Hepatocyte (in vitro differentiated cells): Measurements from ENCODE around the gene PRAMEF20.
"Not testable (repeated sequence)": the region's sequence is repeated elsewhere in the genome, so short reads cannot be mapped to it uniquely, and the experiment has no call there.

Source experiments
- EZH2phosphoT487 ChIP-seq: fragments of 200-600 bp; sonication (generic); IDR thresholded peaks from one replicate; pipeline ENCODE4 v1.6.1; 2018; ENCODE audit warnings: antibody characterized with exemption, mild to moderate bottlenecking, low read depth, moderate library complexity; ENCODE audit not compliant: unreplicated experiment, severe bottlenecking
- TF ChIP-seq, protein P1 (sequence below): fragments of 200-600 bp; sonication (generic); IDR thresholded peaks from 2 replicates; pipeline ENCODE4 v1.5.1; 2016; ENCODE audit warnings: antibody characterized with exemption, mild to moderate bottlenecking; ENCODE audit not compliant: poor library complexity

DNA sequence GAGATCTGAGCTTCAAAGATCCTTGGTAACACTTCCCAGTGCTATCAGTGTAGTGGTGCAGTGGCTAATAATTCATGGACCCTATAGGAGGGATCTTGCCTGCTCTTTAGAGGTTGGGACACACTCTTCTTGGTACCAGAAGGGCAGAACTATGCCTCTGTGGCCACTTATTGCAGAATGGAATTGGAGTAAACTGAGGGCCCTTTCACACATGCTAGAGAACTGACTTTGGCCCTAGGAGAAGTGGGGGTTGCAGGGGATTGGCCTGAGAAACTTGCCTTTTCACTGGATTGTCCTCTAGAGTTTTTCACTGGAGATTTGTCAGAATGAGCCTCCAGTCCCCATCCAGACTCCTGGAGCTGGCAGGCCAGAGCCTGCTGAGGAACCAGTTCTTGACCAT is 20.9 kb upstream of the PRAMEF20 start, which contains the start of gene PRAMEF17:
- not testable (repeated sequence) for TF ChIP-seq EZH2phosphoT487
- TF ChIP-seq, protein P1, sequence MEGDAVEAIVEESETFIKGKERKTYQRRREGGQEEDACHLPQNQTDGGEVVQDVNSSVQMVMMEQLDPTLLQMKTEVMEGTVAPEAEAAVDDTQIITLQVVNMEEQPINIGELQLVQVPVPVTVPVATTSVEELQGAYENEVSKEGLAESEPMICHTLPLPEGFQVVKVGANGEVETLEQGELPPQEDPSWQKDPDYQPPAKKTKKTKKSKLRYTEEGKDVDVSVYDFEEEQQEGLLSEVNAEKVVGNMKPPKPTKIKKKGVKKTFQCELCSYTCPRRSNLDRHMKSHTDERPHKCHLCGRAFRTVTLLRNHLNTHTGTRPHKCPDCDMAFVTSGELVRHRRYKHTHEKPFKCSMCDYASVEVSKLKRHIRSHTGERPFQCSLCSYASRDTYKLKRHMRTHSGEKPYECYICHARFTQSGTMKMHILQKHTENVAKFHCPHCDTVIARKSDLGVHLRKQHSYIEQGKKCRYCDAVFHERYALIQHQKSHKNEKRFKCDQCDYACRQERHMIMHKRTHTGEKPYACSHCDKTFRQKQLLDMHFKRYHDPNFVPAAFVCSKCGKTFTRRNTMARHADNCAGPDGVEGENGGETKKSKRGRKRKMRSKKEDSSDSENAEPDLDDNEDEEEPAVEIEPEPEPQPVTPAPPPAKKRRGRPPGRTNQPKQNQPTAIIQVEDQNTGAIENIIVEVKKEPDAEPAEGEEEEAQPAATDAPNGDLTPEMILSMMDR = not testable (repeated sequence)
